Effector memory CD4-positive, alpha-beta T cell (primary cell): ENCODE measurements around the gene FBXL20.
"Not testable (repeated sequence)": the region's sequence is repeated elsewhere in the genome, so short reads cannot be mapped to it uniquely, and the experiment has no call there.

Source experiments
- DNase-seq, 3 donors: peaks; one replicate each; pipeline ENCODE4 v3.0.0-alpha.2; 2020
- H3K27ac ChIP-seq: 2 replicates; pipeline ENCODE4 v1.7.0; 2013; ENCODE audit warnings: mild to moderate bottlenecking, low read length, moderate library complexity; ENCODE audit not compliant: insufficient read depth, poor library complexity, severe bottlenecking
- H3K27me3 ChIP-seq: replicated peaks from 2 replicates; pipeline ENCODE4 v1.7.0; 2013; ENCODE audit warnings: mild to moderate bottlenecking, low read length; ENCODE audit not compliant: insufficient read depth, control insufficient read depth, poor library complexity, severe bottlenecking
- H3K36me3 ChIP-seq: 2 replicates; pipeline ENCODE4 v1.7.0; 2013; ENCODE audit warnings: mild to moderate bottlenecking, low read length, moderate library complexity; ENCODE audit not compliant: control insufficient read depth, insufficient read depth
- H3K4me1 ChIP-seq: 2 replicates; pipeline ENCODE4 v1.7.0; 2013; ENCODE audit warnings: low read length, mild to moderate bottlenecking; ENCODE audit not compliant: control insufficient read depth, insufficient read depth, poor library complexity, severe bottlenecking
- H3K4me3 ChIP-seq: 2 replicates; pipeline ENCODE4 v1.7.0; 2013; ENCODE audit warnings: low read length, low read depth, mild to moderate bottlenecking; ENCODE audit not compliant: insufficient read depth, poor library complexity, severe bottlenecking
- H3K9me3 ChIP-seq: 2 replicates; pipeline ENCODE4 v1.7.0; 2013; ENCODE audit warnings: mild to moderate bottlenecking, low read length, moderate library complexity; ENCODE audit not compliant: control insufficient read depth

FBXL20 gene

GRCh38 chr17:39304188-39304587, 97.2 kb downstream of the FBXL20 start:
- Histone ChIP-seq H3K4me1 (no peaks in the 10 kb centered on the region), H3K9me3 (no peaks in the 10 kb centered on the region), H3K4me3 (no peak overlapping the region), H3K27me3 (no peaks in the 10 kb centered on the region), H3K36me3 (peaks cover 11% of the 10 kb centered on the region), H3K27ac (no peak overlapping the region)
- no peak for DNase-seq

GRCh38 chr17:39294060-39294459, 107.4 kb downstream of the FBXL20 start:
- no peak for DNase-seq
- H3K36me3 ChIP-seq = peaks cover 30% of the 10 kb centered on the region

GRCh38 chr17:39292546-39292945, 108.9 kb downstream of the FBXL20 start:
- H3K36me3 ChIP-seq = peaks cover 23% of the 10 kb centered on the region
- H3K27me3 ChIP-seq, H3K4me3 ChIP-seq, H3K27ac ChIP-seq, H3K9me3 ChIP-seq, H3K4me1 ChIP-seq, DNase-seq: not testable (repeated sequence)

More at GRCh38 chr17:39294060-39294459, 107.4 kb downstream of the FBXL20 start:
- H3K4me3 ChIP-seq = no peak overlapping the region
- H3K27me3 ChIP-seq = no peaks in the 10 kb centered on the region
- no peaks in the 10 kb centered on the region for H3K4me1 ChIP-seq
- H3K27ac ChIP-seq = no peak overlapping the region
- no peaks in the 10 kb centered on the region for H3K9me3 ChIP-seq

GRCh38 chr17:39286513-39286912, 114.9 kb downstream of the FBXL20 start:
- H3K27ac ChIP-seq, H3K4me1 ChIP-seq, DNase-seq, H3K9me3 ChIP-seq, H3K4me3 ChIP-seq, H3K27me3 ChIP-seq, H3K36me3 ChIP-seq: not testable (repeated sequence)

- H3K4me3 ChIP-seq = no peak overlapping the region
- no peak for DNase-seq
- H3K27me3 ChIP-seq = no peaks in the 10 kb centered on the region
- H3K4me1 ChIP-seq = no peaks in the 10 kb centered on the region
- H3K27ac ChIP-seq = no peak overlapping the region
- no peaks in the 10 kb centered on the region for H3K9me3 ChIP-seq
- peaks cover 7% of the 10 kb centered on the region for H3K36me3 ChIP-seq
These were observed 116.7 kb downstream of the FBXL20 start for GRCh38 chr17:39284685-39285084.

GRCh38 chr17:39283896-39284295, 117.5 kb downstream of the FBXL20 start:
- Histone ChIP-seq H3K4me3 (no peak overlapping the region), H3K27ac (no peak overlapping the region), H3K4me1 (no peaks in the 10 kb centered on the region), H3K9me3 (no peaks in the 10 kb centered on the region), H3K36me3 (peaks cover 12% of the 10 kb centered on the region), H3K27me3 (no peaks in the 10 kb centered on the region)
- no peak for DNase-seq

GRCh38 chr17:39283098-39283497, 118.3 kb downstream of the FBXL20 start:
- H3K36me3 ChIP-seq = peaks cover 11% of the 10 kb centered on the region

GRCh38 chr17:39281806-39282205, 119.6 kb downstream of the FBXL20 start:
- DNase-seq = no peak
- H3K4me3 ChIP-seq = no peak overlapping the region
- H3K9me3 ChIP-seq = no peaks in the 10 kb centered on the region
- H3K27me3 ChIP-seq = no peaks in the 10 kb centered on the region
- H3K4me1 ChIP-seq = no peaks in the 10 kb centered on the region
- H3K36me3 ChIP-seq = peaks cover 11% of the 10 kb centered on the region
- H3K27ac ChIP-seq = no peak overlapping the region

More at GRCh38 chr17:39283098-39283497, 118.3 kb downstream of the FBXL20 start:
- no peaks in the 10 kb centered on the region for H3K9me3 ChIP-seq
- no peak for DNase-seq
- no peak overlapping the region for H3K4me3 ChIP-seq
- H3K27me3 ChIP-seq = no peaks in the 10 kb centered on the region
- H3K4me1 ChIP-seq = no peaks in the 10 kb centered on the region
- no peak overlapping the region for H3K27ac ChIP-seq

GRCh38 chr17:39278246-39278645, 123.2 kb downstream of the FBXL20 start:
- not testable (repeated sequence) for H3K4me1 ChIP-seq, H3K9me3 ChIP-seq, DNase-seq, H3K4me3 ChIP-seq, H3K27me3 ChIP-seq, H3K27ac ChIP-seq
- H3K36me3 ChIP-seq = peaks cover 21% of the 10 kb centered on the region

- DNase-seq = no peak
- Histone ChIP-seq H3K9me3 (no peaks in the 10 kb centered on the region), H3K36me3 (peaks cover 21% of the 10 kb centered on the region), H3K4me1 (no peaks in the 10 kb centered on the region), H3K4me3 (no peak overlapping the region), H3K27ac (no peak overlapping the region), H3K27me3 (no peaks in the 10 kb centered on the region)
These were observed 124.3 kb downstream of the FBXL20 start for GRCh38 chr17:39277110-39277509.

- Histone ChIP-seq H3K4me1 (no peaks in the 10 kb centered on the region), H3K36me3 (peaks cover 21% of the 10 kb centered on the region), H3K27me3 (no peaks in the 10 kb centered on the region), H3K9me3 (no peaks in the 10 kb centered on the region), H3K27ac (no peak overlapping the region), H3K4me3 (no peak overlapping the region)
- DNase-seq = no peak
These were observed 125.3 kb downstream of the FBXL20 start for GRCh38 chr17:39276113-39276512.
